Smooth muscle cell of the pulmonary artery (primary cell): ENCODE data around the gene KPNA3. TPM values are rescaled to one million over a fixed set of nuclear protein-coding genes. Genes with fewer than 3 reads are reported as not detected.

ENCODE experiments used
- total RNA-seq: library from RNA; depleted of rRNA; stranded (reverse); fragments of >200 nt; gene quantifications from 2 replicates; pipeline ENCODE4 v1.2.3, GENCODE V29; 2014

The KPNA3 gene, protein sequence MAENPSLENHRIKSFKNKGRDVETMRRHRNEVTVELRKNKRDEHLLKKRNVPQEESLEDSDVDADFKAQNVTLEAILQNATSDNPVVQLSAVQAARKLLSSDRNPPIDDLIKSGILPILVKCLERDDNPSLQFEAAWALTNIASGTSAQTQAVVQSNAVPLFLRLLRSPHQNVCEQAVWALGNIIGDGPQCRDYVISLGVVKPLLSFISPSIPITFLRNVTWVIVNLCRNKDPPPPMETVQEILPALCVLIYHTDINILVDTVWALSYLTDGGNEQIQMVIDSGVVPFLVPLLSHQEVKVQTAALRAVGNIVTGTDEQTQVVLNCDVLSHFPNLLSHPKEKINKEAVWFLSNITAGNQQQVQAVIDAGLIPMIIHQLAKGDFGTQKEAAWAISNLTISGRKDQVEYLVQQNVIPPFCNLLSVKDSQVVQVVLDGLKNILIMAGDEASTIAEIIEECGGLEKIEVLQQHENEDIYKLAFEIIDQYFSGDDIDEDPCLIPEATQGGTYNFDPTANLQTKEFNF
- total RNA-seq: 45.2 and 55.4 TPM in 2 replicates

DNA sequence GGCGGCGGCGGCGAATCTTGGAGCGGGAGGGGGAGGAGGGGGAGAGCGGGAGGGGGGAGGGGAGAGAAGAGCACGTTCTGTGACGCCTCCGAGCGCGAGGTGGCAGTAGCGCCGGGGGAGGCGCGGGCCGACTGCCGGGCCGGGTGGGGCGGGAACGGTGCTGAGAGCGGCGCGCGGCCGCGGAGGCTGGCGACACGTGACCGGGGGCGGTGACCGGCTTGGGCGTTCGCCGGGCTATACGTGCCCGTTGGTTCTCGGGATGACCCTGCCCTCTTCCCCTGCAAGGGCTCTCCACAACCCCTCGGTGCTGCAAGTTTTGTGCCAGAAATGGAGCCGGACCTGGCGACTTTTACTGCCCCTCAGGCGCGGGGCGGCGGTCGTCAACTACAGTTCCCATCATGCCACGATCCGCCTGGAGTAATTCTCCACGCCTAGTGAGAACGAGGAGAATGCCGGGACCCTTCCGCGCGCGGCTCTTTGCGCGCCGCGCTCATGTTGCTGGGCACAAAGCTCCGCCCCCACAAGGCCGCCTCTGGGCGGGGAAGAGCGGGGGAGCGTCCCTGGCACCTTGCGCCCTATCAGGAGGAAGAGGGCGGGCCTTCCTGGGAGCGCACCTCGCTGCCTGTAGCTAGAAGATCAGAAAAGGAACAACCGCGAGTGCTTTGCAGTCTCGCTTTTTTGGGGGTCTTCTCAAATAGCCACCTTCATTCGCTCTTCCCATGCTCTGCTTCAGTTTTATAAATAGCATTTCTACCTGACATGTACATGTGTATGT lies at the start of gene KPNA3:
Gene KPNA3 (minus strand): TSS at position 133 of the 775 bp plus-strand sequence. CDS start 176 bp downstream, outside the sequence.

DNA sequence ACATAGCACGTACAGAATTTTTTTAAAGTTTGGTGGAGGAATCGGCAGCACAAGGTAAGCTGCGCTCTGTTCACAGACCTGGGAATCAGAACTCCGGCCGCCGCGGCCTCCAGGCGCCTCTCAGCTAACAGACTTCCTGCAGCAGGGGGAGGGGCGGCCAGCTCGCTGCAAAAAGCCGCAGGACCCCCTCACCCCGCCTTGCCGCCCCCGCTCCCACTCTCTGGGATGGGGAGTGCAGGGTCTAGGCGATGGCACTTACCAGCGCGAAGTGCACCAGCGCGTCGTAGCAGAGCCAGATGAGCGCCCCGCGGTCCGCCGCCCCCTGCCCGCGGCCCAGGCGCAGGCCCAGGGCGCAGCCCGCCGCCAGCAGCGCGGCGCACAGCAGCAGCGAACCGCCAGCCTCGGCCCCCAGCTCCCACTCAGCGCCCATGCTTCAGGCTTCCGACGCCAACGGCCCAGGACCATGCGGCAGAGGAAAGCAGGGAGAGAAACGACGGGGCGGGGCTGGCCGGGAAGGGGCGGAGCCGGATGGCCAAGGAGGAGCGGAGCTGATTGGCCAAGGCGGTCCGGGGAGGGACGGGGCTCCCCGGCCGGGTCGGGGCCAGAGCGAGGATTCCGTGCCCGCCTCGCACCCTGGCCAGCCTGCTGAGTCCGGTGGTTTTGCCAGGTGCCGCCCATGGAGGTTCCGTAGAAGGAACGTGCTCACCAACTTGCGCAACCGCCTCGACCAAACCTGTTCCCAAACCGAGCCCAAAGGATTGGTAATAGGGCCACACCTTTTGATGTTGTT lies 101.3 kb downstream of the KPNA3 start, which contains the start of gene EBPL:
Gene EBPL (minus strand): TSS at position 492 of the 790 bp plus-strand sequence. CDS start 62 bp downstream, at position 430.

Other genes with a start within 250 kb of the KPNA3 start
- 19.9 and 24.7 TPM in 2 replicates for gene RCBTB1, start 207.1 kb downstream of the KPNA3 start, total RNA-seq
- gene ARL11, start 164.2 kb downstream of the KPNA3 start, total RNA-seq: not detected in 2 replicates
- 41.4 and 47.2 TPM in 2 replicates for gene EBPL, start 101.2 kb downstream of the KPNA3 start, total RNA-seq
- 6.4 and 8.9 TPM in 2 replicates for gene SPRYD7, start 143.7 kb upstream of the KPNA3 start, total RNA-seq
- 17.7 and 21.3 TPM in 2 replicates for gene TRIM13, start 204.4 kb upstream of the KPNA3 start, total RNA-seq
- gene KCNRG, start 222.8 kb upstream of the KPNA3 start, total RNA-seq: 5.1 TPM in 2 replicates